Measurements from ENCODE around the gene PARP9. TPM values are rescaled to one million over a fixed set of nuclear protein-coding genes. Genes with fewer than 3 reads are reported as not detected.

PARP9 gene
- total RNA-seq, 1 donor from 2014 or later, result 1.0 TPM

DNA sequence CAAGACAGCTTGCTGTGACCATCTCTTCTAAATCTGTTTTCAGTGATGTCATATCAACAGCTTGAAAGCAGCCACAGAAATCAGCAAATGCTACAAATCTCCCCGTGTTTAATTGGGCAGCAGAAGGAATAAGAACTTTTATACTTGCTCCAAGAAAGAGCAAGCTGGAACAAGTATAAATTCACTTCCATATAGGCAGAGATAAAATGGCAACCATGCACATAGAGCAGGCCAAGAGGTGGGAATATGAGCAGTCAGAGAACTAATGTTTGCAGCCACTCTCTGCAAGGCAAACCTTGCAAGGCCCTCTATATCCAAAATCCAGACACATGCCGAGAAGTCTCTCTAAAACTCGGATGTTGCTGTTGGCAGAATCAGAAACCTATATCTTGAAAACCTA lies 16.0 kb downstream of the PARP9 start:
- Mint-ChIP-seq H3K27ac (no peak overlapping the region), H3K36me3 (no peaks in the 10 kb centered on the region)

GRCh38 chr3:122546151-122546550 lies 17.9 kb downstream of the PARP9 start:
- H3K9me3 ChIP-seq (ENCODE audit: low read depth), result no peaks in the 10 kb centered on the region
- H3K36me3 ChIP-seq, result no peaks in the 10 kb centered on the region
- no peak for DNase-seq (ENCODE audit: low spot score)
- H3K4me2 ChIP-seq, result no peak overlapping the region
- no peak overlapping the region for H3K27ac ChIP-seq
- no peak overlapping the region for H3K4me3 Mint-ChIP-seq
- H3K9ac ChIP-seq, result no peak overlapping the region
- no peaks in the 10 kb centered on the region for H3K4me1 Mint-ChIP-seq
- no peaks in the 10 kb centered on the region for H3F3A ChIP-seq (ENCODE audit: low read depth)
- no peak overlapping the region for H2AFZ ChIP-seq (replicated peaks)
- no peaks in the 10 kb centered on the region for H3K79me2 ChIP-seq (ENCODE audit: low read depth)
- peaks cover 4% of the 10 kb centered on the region for H3K27me3 Mint-ChIP-seq (ENCODE audit: insufficient read depth, low read depth)
- H3K4me1 ChIP-seq, result no peaks in the 10 kb centered on the region
- TF ChIP-seq EZH2phosphoT487 (IDR thresholded peaks at IDR 0.05) (no peak), EZH2 (IDR thresholded peaks at IDR 0.05) (no peak)
- no peaks in the 10 kb centered on the region for H3K27me3 ChIP-seq
- no peaks in the 10 kb centered on the region for H3K9me3 Mint-ChIP-seq
- no peaks in the 10 kb centered on the region for H4K20me1 ChIP-seq (ENCODE audit: low read depth)
- H3K36me3 Mint-ChIP-seq, result no peaks in the 10 kb centered on the region
- no peak overlapping the region for H3K4me3 ChIP-seq
- H3K27ac Mint-ChIP-seq, result no peak overlapping the region

More for the DNA sequence above, 16.0 kb downstream of the PARP9 start:
- no peak for DNase-seq (ENCODE audit: low spot score)
- Histone ChIP-seq H3K27me3 (no peaks in the 10 kb centered on the region), H3F3A (ENCODE audit: low read depth) (no peaks in the 10 kb centered on the region), H3K36me3 (no peaks in the 10 kb centered on the region), H3K9ac (no peak overlapping the region), H3K79me2 (ENCODE audit: low read depth) (no peaks in the 10 kb centered on the region), H3K4me2 (no peak overlapping the region), H3K9me3 (ENCODE audit: low read depth) (no peaks in the 10 kb centered on the region), H3K4me3 (no peak overlapping the region), H4K20me1 (ENCODE audit: low read depth) (no peaks in the 10 kb centered on the region), H3K27ac (no peak overlapping the region), H3K4me1 (no peaks in the 10 kb centered on the region), H2AFZ (replicated peaks) (no peak overlapping the region)
- TF ChIP-seq, protein P1, sequence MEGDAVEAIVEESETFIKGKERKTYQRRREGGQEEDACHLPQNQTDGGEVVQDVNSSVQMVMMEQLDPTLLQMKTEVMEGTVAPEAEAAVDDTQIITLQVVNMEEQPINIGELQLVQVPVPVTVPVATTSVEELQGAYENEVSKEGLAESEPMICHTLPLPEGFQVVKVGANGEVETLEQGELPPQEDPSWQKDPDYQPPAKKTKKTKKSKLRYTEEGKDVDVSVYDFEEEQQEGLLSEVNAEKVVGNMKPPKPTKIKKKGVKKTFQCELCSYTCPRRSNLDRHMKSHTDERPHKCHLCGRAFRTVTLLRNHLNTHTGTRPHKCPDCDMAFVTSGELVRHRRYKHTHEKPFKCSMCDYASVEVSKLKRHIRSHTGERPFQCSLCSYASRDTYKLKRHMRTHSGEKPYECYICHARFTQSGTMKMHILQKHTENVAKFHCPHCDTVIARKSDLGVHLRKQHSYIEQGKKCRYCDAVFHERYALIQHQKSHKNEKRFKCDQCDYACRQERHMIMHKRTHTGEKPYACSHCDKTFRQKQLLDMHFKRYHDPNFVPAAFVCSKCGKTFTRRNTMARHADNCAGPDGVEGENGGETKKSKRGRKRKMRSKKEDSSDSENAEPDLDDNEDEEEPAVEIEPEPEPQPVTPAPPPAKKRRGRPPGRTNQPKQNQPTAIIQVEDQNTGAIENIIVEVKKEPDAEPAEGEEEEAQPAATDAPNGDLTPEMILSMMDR (IDR thresholded peaks at IDR 0.05), result no peak
- no peak for TF ChIP-seq EZH2 (IDR thresholded peaks at IDR 0.05)
- no peak for TF ChIP-seq EZH2phosphoT487 (IDR thresholded peaks at IDR 0.05)
- Mint-ChIP-seq H3K4me1 (no peaks in the 10 kb centered on the region), H3K4me3 (no peak overlapping the region), H3K9me3 (no peaks in the 10 kb centered on the region), H3K27me3 (ENCODE audit: insufficient read depth, low read depth) (peaks cover 3% of the 10 kb centered on the region)

DNA sequence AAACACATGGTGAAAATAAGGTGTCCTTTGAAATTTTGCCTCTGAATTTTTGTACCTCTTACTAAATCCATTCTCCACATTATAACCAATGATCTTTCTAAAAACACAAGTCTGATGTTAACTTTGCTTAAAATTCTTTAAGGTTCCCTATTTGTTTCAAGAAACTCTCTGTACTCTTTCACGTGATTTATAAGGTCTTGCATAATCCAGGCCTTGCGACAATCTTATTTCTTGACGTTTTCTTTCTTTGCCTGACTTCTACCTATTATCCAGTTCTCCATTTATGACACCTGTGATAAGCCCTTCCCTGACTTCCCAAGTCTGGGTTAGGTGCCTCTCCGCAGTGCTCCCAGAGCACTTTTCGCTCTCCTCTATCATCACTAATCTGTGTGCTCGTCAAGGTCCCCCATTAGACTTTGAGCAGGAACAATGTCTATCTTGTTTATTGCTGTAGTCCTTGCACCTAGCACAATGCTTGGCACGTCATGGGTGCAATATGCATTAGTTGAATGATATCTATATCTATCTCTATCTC lies 25.1 kb downstream of the PARP9 start:
- no peak for TF ChIP-seq EZH2phosphoT487 (IDR thresholded peaks at IDR 0.05)
- TF ChIP-seq, protein P1 (IDR thresholded peaks at IDR 0.05), result no peak
- TF ChIP-seq EZH2 (IDR thresholded peaks at IDR 0.05), result no peak
- Histone ChIP-seq H3K4me1 (peaks cover 3% of the 10 kb centered on the region), H3K79me2 (ENCODE audit: low read depth) (no peaks in the 10 kb centered on the region), H3K27me3 (no peaks in the 10 kb centered on the region), H4K20me1 (ENCODE audit: low read depth) (no peaks in the 10 kb centered on the region), H3K4me3 (no peak overlapping the region), H3K9ac (no peak overlapping the region), H3K27ac (no peak overlapping the region), H2AFZ (replicated peaks) (no peak overlapping the region), H3K9me3 (ENCODE audit: low read depth) (no peaks in the 10 kb centered on the region), H3K4me2 (no peak overlapping the region), H3K36me3 (no peaks in the 10 kb centered on the region), H3F3A (ENCODE audit: low read depth) (no peaks in the 10 kb centered on the region)
- H3K4me3 Mint-ChIP-seq, result no peak overlapping the region
- no peak overlapping the region for H3K27ac Mint-ChIP-seq
- no peaks in the 10 kb centered on the region for H3K36me3 Mint-ChIP-seq
- DNase-seq (ENCODE audit: low spot score), result no peak
- H3K9me3 Mint-ChIP-seq, result no peaks in the 10 kb centered on the region
- no peaks in the 10 kb centered on the region for H3K4me1 Mint-ChIP-seq
- H3K27me3 Mint-ChIP-seq (ENCODE audit: insufficient read depth, low read depth), result peaks cover 4% of the 10 kb centered on the region

- no peak for DNase-seq (ENCODE audit: low spot score)
- Histone ChIP-seq H3K9me3 (ENCODE audit: low read depth) (no peaks in the 10 kb centered on the region), H3K27me3 (no peaks in the 10 kb centered on the region), H3K36me3 (no peaks in the 10 kb centered on the region), H3K4me1 (peaks cover 3% of the 10 kb centered on the region), H3K27ac (no peak overlapping the region), H3K4me3 (no peak overlapping the region), H3K79me2 (ENCODE audit: low read depth) (no peaks in the 10 kb centered on the region), H3K4me2 (no peak overlapping the region), H2AFZ (replicated peaks) (no peak overlapping the region), H3F3A (ENCODE audit: low read depth) (no peaks in the 10 kb centered on the region), H4K20me1 (ENCODE audit: low read depth) (no peaks in the 10 kb centered on the region), H3K9ac (no peak overlapping the region)
- H3K4me3 Mint-ChIP-seq, result no peak overlapping the region
- TF ChIP-seq EZH2 (IDR thresholded peaks at IDR 0.05) (no peak), EZH2phosphoT487 (IDR thresholded peaks at IDR 0.05) (no peak)
- TF ChIP-seq, protein P1 (IDR thresholded peaks at IDR 0.05), result no peak
- no peaks in the 10 kb centered on the region for H3K9me3 Mint-ChIP-seq
- no peaks in the 10 kb centered on the region for H3K4me1 Mint-ChIP-seq
- H3K27me3 Mint-ChIP-seq (ENCODE audit: insufficient read depth, low read depth), result peaks cover 3% of the 10 kb centered on the region
- H3K36me3 Mint-ChIP-seq, result no peaks in the 10 kb centered on the region
- no peak overlapping the region for H3K27ac Mint-ChIP-seq
Observed at GRCh38 chr3:122536632-122537001, 27.5 kb downstream of the PARP9 start.

All from neural progenitor cell (in vitro differentiated cells).